ENCODE data around the gene UIMC1. TPM values are rescaled to one million over a fixed set of nuclear protein-coding genes. Genes with fewer than 3 reads are reported as not detected.

Gene UIMC1
- total RNA-seq, 1 experiment from 2014 or later: 96.3 TPM

DNA sequence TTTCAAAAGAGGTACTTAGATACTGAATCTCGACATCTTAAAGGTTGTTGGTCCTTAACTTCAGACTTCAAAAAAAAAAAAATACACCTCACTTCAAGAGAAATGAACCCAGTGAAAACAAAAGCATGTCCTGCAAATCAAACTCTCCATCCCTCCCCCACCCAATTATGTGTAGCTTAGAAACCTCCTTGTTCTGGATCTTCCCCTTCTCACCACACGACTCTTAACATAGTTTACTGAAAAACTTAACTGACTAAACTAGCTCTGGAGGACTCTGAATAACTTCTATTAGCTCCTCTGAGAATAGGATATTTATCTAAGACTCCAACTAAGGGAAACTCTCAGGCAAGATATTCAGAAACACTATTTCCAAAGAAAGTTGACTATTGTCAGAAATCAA is 58.7 kb downstream of the UIMC1 start:
- no TSS peak for BruUV-seq (replicated peaks)
- no peaks in the 10 kb centered on the region for H3K4me1 Mint-ChIP-seq (ENCODE audit: insufficient read depth, unreplicated experiment)
- intact Hi-C loops (cut with micrococcal nuclease): no loop called here
- no peaks in the 10 kb centered on the region for H3K27me3 Mint-ChIP-seq (ENCODE audit: insufficient read depth, unreplicated experiment)
- H3K4me3 Mint-ChIP-seq (ENCODE audit: unreplicated experiment): no peak overlapping the region
- POLR2A ChIA-PET: no interaction called here
- CTCF ChIA-PET: interaction anchor here (0.6 to 1.1 kb wide), 5 partner anchors 221 to 289 kb away, joined by 3 to 7 read pairs (median 3); no protein-coding TSS in a partner anchor
- TF ChIP-seq, protein P1, sequence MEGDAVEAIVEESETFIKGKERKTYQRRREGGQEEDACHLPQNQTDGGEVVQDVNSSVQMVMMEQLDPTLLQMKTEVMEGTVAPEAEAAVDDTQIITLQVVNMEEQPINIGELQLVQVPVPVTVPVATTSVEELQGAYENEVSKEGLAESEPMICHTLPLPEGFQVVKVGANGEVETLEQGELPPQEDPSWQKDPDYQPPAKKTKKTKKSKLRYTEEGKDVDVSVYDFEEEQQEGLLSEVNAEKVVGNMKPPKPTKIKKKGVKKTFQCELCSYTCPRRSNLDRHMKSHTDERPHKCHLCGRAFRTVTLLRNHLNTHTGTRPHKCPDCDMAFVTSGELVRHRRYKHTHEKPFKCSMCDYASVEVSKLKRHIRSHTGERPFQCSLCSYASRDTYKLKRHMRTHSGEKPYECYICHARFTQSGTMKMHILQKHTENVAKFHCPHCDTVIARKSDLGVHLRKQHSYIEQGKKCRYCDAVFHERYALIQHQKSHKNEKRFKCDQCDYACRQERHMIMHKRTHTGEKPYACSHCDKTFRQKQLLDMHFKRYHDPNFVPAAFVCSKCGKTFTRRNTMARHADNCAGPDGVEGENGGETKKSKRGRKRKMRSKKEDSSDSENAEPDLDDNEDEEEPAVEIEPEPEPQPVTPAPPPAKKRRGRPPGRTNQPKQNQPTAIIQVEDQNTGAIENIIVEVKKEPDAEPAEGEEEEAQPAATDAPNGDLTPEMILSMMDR (IDR thresholded peaks at IDR 0.05; ENCODE audit: unreplicated experiment): no peak
- no peaks in the 10 kb centered on the region for H3K9me3 Mint-ChIP-seq (ENCODE audit: unreplicated experiment)
- H3K36me3 Mint-ChIP-seq (ENCODE audit: insufficient read depth, unreplicated experiment): peaks cover 95% of the 10 kb centered on the region
- DNase-seq (ENCODE audit: unreplicated experiment): no peak
- no peak overlapping the region for H3K27ac Mint-ChIP-seq (ENCODE audit: low read depth, unreplicated experiment)

DNA sequence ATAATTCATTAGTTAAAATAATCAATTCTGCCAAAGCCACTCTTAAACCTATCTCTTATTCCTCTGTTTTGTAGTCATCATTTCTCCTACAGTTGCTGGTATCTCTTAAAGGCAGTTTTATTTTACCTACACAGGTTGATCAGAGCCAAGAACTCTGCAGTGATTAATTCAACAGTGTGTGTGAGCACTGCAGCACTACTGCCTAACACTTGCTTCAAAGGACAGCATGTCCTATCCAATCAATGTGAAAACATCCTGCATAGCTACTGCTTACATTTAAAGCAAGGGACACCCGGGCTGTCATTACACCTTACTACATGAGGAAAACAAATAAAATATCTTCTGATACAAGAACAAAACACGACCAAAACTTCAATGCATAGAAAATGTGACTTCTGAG is 62.3 kb downstream of the UIMC1 start:
- TF ChIP-seq, protein P1 (IDR thresholded peaks at IDR 0.05; ENCODE audit: unreplicated experiment): no peak
- H3K27me3 Mint-ChIP-seq (ENCODE audit: insufficient read depth, unreplicated experiment): no peaks in the 10 kb centered on the region
- ChIA-PET POLR2A (interaction anchor here (0.6 kb wide), 1 partner anchor 11 kb away, joined by 3 read pairs; no protein-coding TSS in a partner anchor), CTCF (interaction anchor here (0.5 to 1.0 kb wide), 2 partner anchors 104 to 286 kb away, joined by 3 read pairs; no protein-coding TSS in a partner anchor)
- H3K27ac Mint-ChIP-seq (ENCODE audit: low read depth, unreplicated experiment): no peak overlapping the region
- no peaks in the 10 kb centered on the region for H3K4me1 Mint-ChIP-seq (ENCODE audit: insufficient read depth, unreplicated experiment)
- DNase-seq (ENCODE audit: unreplicated experiment): no peak
- H3K4me3 Mint-ChIP-seq (ENCODE audit: unreplicated experiment): no peak overlapping the region
- no peaks in the 10 kb centered on the region for H3K9me3 Mint-ChIP-seq (ENCODE audit: unreplicated experiment)
- intact Hi-C loops (cut with micrococcal nuclease): no loop called here
- H3K36me3 Mint-ChIP-seq (ENCODE audit: insufficient read depth, unreplicated experiment): peaks cover 95% of the 10 kb centered on the region
- BruUV-seq (replicated peaks): no TSS peak

DNA sequence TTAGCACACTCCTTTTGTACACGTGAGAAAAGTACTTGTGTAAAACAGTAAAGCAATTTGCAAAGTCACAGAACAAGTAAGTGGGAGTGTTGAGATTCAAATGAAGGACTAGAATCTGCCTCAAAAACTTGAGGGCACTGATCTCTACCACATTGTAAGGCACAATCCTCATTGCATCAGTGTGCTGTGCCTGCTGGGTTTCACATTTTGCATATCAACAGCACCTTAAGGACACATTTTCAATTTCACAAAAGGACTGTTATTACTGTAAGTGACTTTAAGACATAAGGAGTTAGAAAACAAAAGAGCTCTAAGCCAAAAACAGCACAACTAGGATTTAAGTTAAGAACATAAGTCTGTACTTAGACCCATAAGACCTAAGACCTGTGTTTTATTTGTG is 62.8 kb downstream of the UIMC1 start:
- intact Hi-C loops (cut with micrococcal nuclease): no loop called here
- CTCF ChIA-PET: interaction anchor here (0.5 to 2.6 kb wide), 4 partner anchors 16 to 286 kb away, joined by 3 to 8 read pairs (median 3); no protein-coding TSS in a partner anchor
- Mint-ChIP-seq H3K36me3 (ENCODE audit: insufficient read depth, unreplicated experiment) (peaks cover 98% of the 10 kb centered on the region), H3K27me3 (ENCODE audit: insufficient read depth, unreplicated experiment) (no peaks in the 10 kb centered on the region), H3K4me1 (ENCODE audit: insufficient read depth, unreplicated experiment) (no peaks in the 10 kb centered on the region), H3K4me3 (ENCODE audit: unreplicated experiment) (no peak overlapping the region), H3K9me3 (ENCODE audit: unreplicated experiment) (no peaks in the 10 kb centered on the region), H3K27ac (ENCODE audit: low read depth, unreplicated experiment) (no peak overlapping the region)
- POLR2A ChIA-PET: interaction anchor here (0.6 kb wide), 1 partner anchor 12 kb away, joined by 3 read pairs; no protein-coding TSS in a partner anchor
- DNase-seq (ENCODE audit: unreplicated experiment): no peak
- no TSS peak for BruUV-seq (replicated peaks)
- TF ChIP-seq, protein P1 (IDR thresholded peaks at IDR 0.05; ENCODE audit: unreplicated experiment): no peak

DNA sequence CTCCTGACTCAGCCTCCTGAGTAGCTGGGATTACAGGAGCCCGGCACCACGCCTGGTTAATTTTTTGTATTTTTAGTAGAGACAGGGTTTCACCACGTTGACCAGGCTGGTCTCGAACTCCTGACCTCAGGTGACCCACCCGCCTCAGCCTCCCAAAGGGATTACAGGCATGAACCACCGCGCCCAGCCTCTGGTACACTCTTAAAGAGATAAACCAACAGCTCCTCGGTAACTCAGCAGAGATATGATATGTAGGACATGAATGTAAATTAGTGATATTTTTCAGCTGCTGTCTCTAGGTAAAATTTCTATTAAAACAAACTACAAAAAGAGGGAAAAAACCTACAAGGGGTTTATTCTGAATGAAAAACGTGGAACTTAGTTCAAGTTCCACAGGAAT is 64.6 kb downstream of the UIMC1 start:
- intact Hi-C loops (cut with micrococcal nuclease): no loop called here
- ChIA-PET CTCF (interaction anchor here (1.0 to 2.6 kb wide), 3 partner anchors 9 to 284 kb away, joined by 3 to 8 read pairs (median 4); no protein-coding TSS in a partner anchor), POLR2A (interaction anchor here (0.8 kb wide), 1 partner anchor 11 kb away, joined by 3 read pairs; no protein-coding TSS in a partner anchor)
- TF ChIP-seq, protein P1 (IDR thresholded peaks at IDR 0.05; ENCODE audit: unreplicated experiment): no peak
- Mint-ChIP-seq H3K4me3 (ENCODE audit: unreplicated experiment) (no peak overlapping the region), H3K9me3 (ENCODE audit: unreplicated experiment) (no peaks in the 10 kb centered on the region), H3K27me3 (ENCODE audit: insufficient read depth, unreplicated experiment) (no peaks in the 10 kb centered on the region), H3K36me3 (ENCODE audit: insufficient read depth, unreplicated experiment) (peaks cover 96% of the 10 kb centered on the region), H3K4me1 (ENCODE audit: insufficient read depth, unreplicated experiment) (no peaks in the 10 kb centered on the region), H3K27ac (ENCODE audit: low read depth, unreplicated experiment) (no peak overlapping the region)
- DNase-seq (ENCODE audit: unreplicated experiment): no peak
- BruUV-seq (replicated peaks): no TSS peak

All from MCF 10A (cell line).